RCC 7860 (cell line): ENCODE measurements around the gene AP3B1.
"Not testable (repeated sequence)": the region's sequence is repeated elsewhere in the genome, so short reads cannot be mapped to it uniquely, and the experiment has no call there.

Experiments
- DNase-seq: peaks from one replicate; pipeline ENCODE4 v3.0.0-alpha.2; 2015; ENCODE audit warnings: low spot score
- FAIRE-seq: peaks from 2 replicates; lab custom pipeline; 2012; peaks lifted over from hg19 to GRCh38; lab: Jason Lieb, UNC

The AP3B1 gene

GRCh38 chr5:78076351-78076750 is 218.1 kb downstream of the AP3B1 start:
- DNase-seq, result no peak
- no peak for FAIRE-seq

- FAIRE-seq (no peak), DNase-seq (no peak)
Measured at GRCh38 chr5:78075301-78075700, 219.2 kb downstream of the AP3B1 start.

GRCh38 chr5:78070691-78071090 is 223.8 kb downstream of the AP3B1 start:
- not testable (repeated sequence) for FAIRE-seq, DNase-seq

- not testable (repeated sequence) for FAIRE-seq, DNase-seq
Measured at GRCh38 chr5:78067581-78067980, 226.9 kb downstream of the AP3B1 start.

- not testable (repeated sequence) for DNase-seq, FAIRE-seq
Measured at GRCh38 chr5:78066722-78067121, 227.8 kb downstream of the AP3B1 start.

- DNase-seq (no peak), FAIRE-seq (no peak)
Measured at GRCh38 chr5:78065663-78066062, 228.8 kb downstream of the AP3B1 start.

- FAIRE-seq, result no peak
- no peak for DNase-seq
Measured at GRCh38 chr5:78064941-78065472, 229.5 kb downstream of the AP3B1 start.

GRCh38 chr5:78063495-78063894 is 231.0 kb downstream of the AP3B1 start:
- no peak for DNase-seq
- no peak for FAIRE-seq

- FAIRE-seq, result no peak
- DNase-seq, result no peak
Measured at GRCh38 chr5:78062645-78063044, 231.9 kb downstream of the AP3B1 start.

GRCh38 chr5:78060421-78060820 is 234.1 kb downstream of the AP3B1 start:
- no peak for FAIRE-seq
- DNase-seq, result no peak

- FAIRE-seq, result no peak
- no peak for DNase-seq
Measured at GRCh38 chr5:78058625-78059024, 235.9 kb downstream of the AP3B1 start.

GRCh38 chr5:78056901-78057514 is 237.5 kb downstream of the AP3B1 start:
- DNase-seq (no peak), FAIRE-seq (no peak)

- FAIRE-seq (no peak), DNase-seq (no peak)
Measured at GRCh38 chr5:78056053-78056452, 238.4 kb downstream of the AP3B1 start.

- DNase-seq (no peak), FAIRE-seq (no peak)
Measured at GRCh38 chr5:78050888-78051287, 243.6 kb downstream of the AP3B1 start.

GRCh38 chr5:78046823-78047222 is 247.7 kb downstream of the AP3B1 start:
- not testable (repeated sequence) for FAIRE-seq, DNase-seq

GRCh38 chr5:78046006-78046405 is 248.5 kb downstream of the AP3B1 start:
- FAIRE-seq (no peak), DNase-seq (no peak)

- DNase-seq (no peak), FAIRE-seq (no peak)
Measured at GRCh38 chr5:78041805-78042204, 252.7 kb downstream of the AP3B1 start.

GRCh38 chr5:78025540-78025939 is 269.0 kb downstream of the AP3B1 start:
- no peak for FAIRE-seq
- DNase-seq, result no peak

GRCh38 chr5:78019744-78020143 is 274.8 kb downstream of the AP3B1 start:
- FAIRE-seq, result no peak
- DNase-seq, result no peak

- no peak for FAIRE-seq
Measured at GRCh38 chr5:78016863-78017529, 277.5 kb downstream of the AP3B1 start.

GRCh38 chr5:78009937-78010527 is 284.5 kb downstream of the AP3B1 start:
- FAIRE-seq, result no peak
- no peak for DNase-seq

More at GRCh38 chr5:78016863-78017529, 277.5 kb downstream of the AP3B1 start:
- DNase-seq, result no peak
